HEK293T (cell line): ENCODE results near the gene MRPL23.

Experiments used
- CTCF ChIA-PET: fragments of 350-600 bp; formaldehyde crosslinking; extraction: SDS; loops from one replicate; lab custom pipeline; 2021; ENCODE audit warnings: antibody characterized with exemption, inconsistent platforms; lab: Yijun Ruan, JAX
- POLR2A ChIA-PET: fragments of 350-600 bp; formaldehyde crosslinking; extraction: SDS; loops from one replicate; lab custom pipeline; 2020; ENCODE audit warnings: antibody characterized with exemption, inconsistent platforms; lab: Yijun Ruan, JAX
- DNase-seq: peaks from one replicate; pipeline ENCODE4 v3.0.0; 2012; ENCODE audit warnings: mixed read lengths; ENCODE audit errors: extremely low spot score
- ARNT ChIP-seq: fragments of 450-650 bp; IDR thresholded peaks from 2 replicates; pipeline ENCODE4 v1.6.1; 2017; ENCODE audit warnings: mild to moderate bottlenecking
- BHLHE40 ChIP-seq: fragments of 450-650 bp; IDR thresholded peaks from 2 replicates; pipeline ENCODE4 v1.6.1; 2016; ENCODE audit warnings: mild to moderate bottlenecking, moderate library complexity, borderline replicate concordance
- CTBP1 ChIP-seq: fragments of 450-650 bp; IDR thresholded peaks from 2 replicates; pipeline ENCODE4 v1.6.1; 2016; ENCODE audit warnings: borderline replicate concordance
- ELF4 ChIP-seq: fragments of 450-650 bp; IDR thresholded peaks from 2 replicates; pipeline ENCODE4 v1.6.1; 2017; ENCODE audit warnings: antibody characterized with exemption
- FOXA1 ChIP-seq: fragments of 450-650 bp; IDR thresholded peaks from 2 replicates; pipeline ENCODE4 v1.6.1; 2016; ENCODE audit warnings: mild to moderate bottlenecking
- FOXK2 ChIP-seq: fragments of 450-650 bp; IDR thresholded peaks from 2 replicates; pipeline ENCODE4 v1.6.1; 2016; ENCODE audit warnings: mild to moderate bottlenecking
- FOXM1 ChIP-seq: fragments of 450-650 bp; IDR thresholded peaks from 2 replicates; pipeline ENCODE4 v1.6.1; 2017; ENCODE audit warnings: mild to moderate bottlenecking, borderline replicate concordance
- HDGF ChIP-seq: fragments of 450-650 bp; IDR thresholded peaks from 2 replicates; pipeline ENCODE4 v1.6.1; 2017; ENCODE audit warnings: antibody characterized with exemption, borderline replicate concordance
- L3MBTL2 ChIP-seq: fragments of 450-650 bp; conservative IDR thresholded peaks from 2 replicates; pipeline ENCODE4 v1.6.1; 2016; ENCODE audit warnings: mild to moderate bottlenecking
- LEF1 ChIP-seq: fragments of 450-650 bp; IDR thresholded peaks from 2 replicates; pipeline ENCODE4 v1.6.1; 2017; ENCODE audit warnings: mild to moderate bottlenecking, borderline replicate concordance
- NFRKB ChIP-seq: fragments of 450-650 bp; IDR thresholded peaks from 2 replicates; pipeline ENCODE4 v1.6.1; 2016; ENCODE audit warnings: mild to moderate bottlenecking, moderate library complexity
- PKNOX1 ChIP-seq: fragments of 450-650 bp; IDR thresholded peaks from 2 replicates; pipeline ENCODE4 v1.6.1; 2016
- SP1 ChIP-seq: fragments of 450-650 bp; IDR thresholded peaks from 2 replicates; pipeline ENCODE4 v1.6.1; 2017
- SUZ12 ChIP-seq: fragments of 450-650 bp; IDR thresholded peaks from 2 replicates; pipeline ENCODE4 v1.6.1; 2016; ENCODE audit warnings: mild to moderate bottlenecking
- TARDBP ChIP-seq: fragments of 450-650 bp; IDR thresholded peaks from 2 replicates; pipeline ENCODE4 v1.6.1; 2016
- ZNF384 ChIP-seq: fragments of 450-650 bp; IDR thresholded peaks from 2 replicates; pipeline ENCODE4 v1.6.1; 2016

MRPL23 gene

GRCh38 chr11:1942558-1943260 lies 4.4 kb upstream of the MRPL23 start:
- ChIA-PET POLR2A (no interaction called here), CTCF (no interaction called here)
- no peak for DNase-seq
- no peak for TF ChIP-seq LEF1
- no peak for TF ChIP-seq PKNOX1
- TF ChIP-seq NFRKB: no peak

- CTCF ChIA-PET: no interaction called here
Measured at GRCh38 chr11:1943576-1943975, 3.6 kb upstream of the MRPL23 start.

GRCh38 chr11:1943977-1944376 lies 3.2 kb upstream of the MRPL23 start:
- CTCF ChIA-PET: no interaction called here

More at GRCh38 chr11:1943576-1943975, 3.6 kb upstream of the MRPL23 start:
- no peak for DNase-seq
- no peak for TF ChIP-seq ZNF384
- no peak for TF ChIP-seq SP1
- no peak for TF ChIP-seq CTBP1
- no peak for TF ChIP-seq FOXK2
- TF ChIP-seq LEF1: no peak
- TF ChIP-seq FOXA1: no peak
- no peak for TF ChIP-seq BHLHE40
- TF ChIP-seq L3MBTL2: no peak
- no peak for TF ChIP-seq PKNOX1
- TF ChIP-seq ARNT: no peak
- no peak for TF ChIP-seq NFRKB
- no peak for TF ChIP-seq FOXM1
- TF ChIP-seq TARDBP: no peak
- no peak for TF ChIP-seq ELF4
- no peak for TF ChIP-seq HDGF
- no peak for TF ChIP-seq SUZ12
- POLR2A ChIA-PET: no interaction called here

GRCh38 chr11:1947592-1948237 lies 583 bp downstream of the MRPL23 start:
- no peak for TF ChIP-seq NFRKB
- no peak for TF ChIP-seq TARDBP
- no peak for TF ChIP-seq FOXK2
- TF ChIP-seq BHLHE40: no peak
- no peak for TF ChIP-seq ZNF384
- TF ChIP-seq FOXM1: no peak
- no peak for TF ChIP-seq CTBP1
- TF ChIP-seq PKNOX1: no peak
- no peak for TF ChIP-seq HDGF
- no peak for TF ChIP-seq L3MBTL2
- TF ChIP-seq ARNT: no peak
- TF ChIP-seq FOXA1: no peak
- no peak for TF ChIP-seq SUZ12
- no peak for TF ChIP-seq ELF4
- TF ChIP-seq LEF1: no peak
- POLR2A ChIA-PET: interaction anchor here (0.7 to 0.8 kb wide), 2 partner anchors 65 to 209 kb away, joined by 3 to 5 read pairs; no protein-coding TSS in a partner anchor
- CTCF ChIA-PET: interaction anchor here (1.4 kb wide), 1 partner anchor 204 kb away, joined by 4 read pairs; no protein-coding TSS in a partner anchor
- no peak for DNase-seq

More at GRCh38 chr11:1943977-1944376, 3.2 kb upstream of the MRPL23 start:
- TF ChIP-seq FOXK2: no peak
- no peak for TF ChIP-seq NFRKB
- no peak for TF ChIP-seq PKNOX1
- TF ChIP-seq BHLHE40: no peak
- no peak for TF ChIP-seq L3MBTL2
- no peak for TF ChIP-seq SUZ12
- TF ChIP-seq ELF4: no peak
- no peak for TF ChIP-seq HDGF
- TF ChIP-seq LEF1: no peak
- no peak for TF ChIP-seq SP1
- TF ChIP-seq FOXM1: no peak
- no peak for TF ChIP-seq FOXA1
- TF ChIP-seq TARDBP: no peak
- no peak for TF ChIP-seq CTBP1
- no peak for TF ChIP-seq ARNT
- DNase-seq: no peak
- POLR2A ChIA-PET: no interaction called here

- no peak for DNase-seq
- ChIA-PET CTCF (interaction anchor here (1.2 to 1.6 kb wide), 3 partner anchors 66 to 296 kb away, joined by 4 to 5 read pairs (median 4); no protein-coding TSS in a partner anchor), POLR2A (no interaction called here)
- TF ChIP-seq L3MBTL2 (no peak), NFRKB (no peak), TARDBP (no peak), FOXA1 (no peak), ELF4 (no peak), LEF1 (no peak)
Measured at GRCh38 chr11:1948389-1948788, 1.3 kb downstream of the MRPL23 start.

- ChIA-PET POLR2A (interaction anchor here (1.1 kb wide), 1 partner anchor 67 kb away, joined by 4 read pairs; no protein-coding TSS in a partner anchor), CTCF (interaction anchor here (1.2 to 1.6 kb wide), 3 partner anchors 67 to 297 kb away, joined by 4 to 5 read pairs (median 4); no protein-coding TSS in a partner anchor)
- TF ChIP-seq BHLHE40: no peak
- TF ChIP-seq HDGF: no peak
- TF ChIP-seq FOXK2: no peak
- no peak for TF ChIP-seq FOXM1
- no peak for TF ChIP-seq ELF4
- TF ChIP-seq ZNF384: no peak
- TF ChIP-seq FOXA1: no peak
- no peak for TF ChIP-seq ARNT
- TF ChIP-seq NFRKB: no peak
- no peak for DNase-seq
Measured at GRCh38 chr11:1949302-1949701, 2.2 kb downstream of the MRPL23 start.
